NCI-H82 treated with DMSO at 0.1 percent for 48 hours (cell line): Measurements from ENCODE around the gene CSNK2A2.

Experiments
- DNase-seq: peaks from one replicate; lab custom pipeline; 2025; ENCODE audit not compliant: unreplicated experiment; lab: John Stamatoyannopoulos, UW

CSNK2A2 gene

DNA sequence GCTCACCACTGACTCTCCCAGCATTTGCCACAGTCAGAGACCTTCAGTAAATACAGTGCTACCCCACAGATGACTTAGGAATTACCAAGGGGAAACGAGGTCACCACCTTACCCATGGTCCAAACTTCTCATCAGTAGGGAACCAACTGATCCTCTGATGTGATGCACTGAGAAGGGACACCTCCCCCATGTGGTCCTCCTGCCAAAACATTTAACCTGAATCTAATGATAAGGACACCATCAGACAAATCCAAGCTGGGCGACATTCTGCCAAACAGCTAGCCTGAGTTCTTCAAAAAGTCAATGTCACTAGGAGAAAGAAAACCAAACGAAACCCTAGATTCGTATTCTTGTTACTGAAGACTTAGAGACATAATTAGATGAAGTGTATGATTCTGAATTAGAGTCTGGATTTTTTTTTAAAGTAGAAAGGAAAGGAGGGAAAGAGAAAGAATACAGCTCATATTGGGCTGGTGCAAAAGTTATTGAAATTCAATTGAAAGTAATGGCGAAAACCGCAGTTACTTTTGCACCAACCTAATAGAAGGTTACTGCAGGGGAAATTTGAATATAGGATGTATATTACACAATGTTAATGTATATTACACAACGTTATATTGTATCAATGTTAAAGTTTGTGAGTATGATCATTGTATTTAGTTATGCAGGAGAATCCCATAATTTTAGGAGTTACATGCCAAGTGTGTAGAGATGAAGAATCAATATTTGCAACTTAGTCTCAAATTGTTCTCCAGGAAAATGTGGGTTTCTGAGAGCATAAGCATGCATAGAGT is 2.3 kb upstream of the CSNK2A2 start:
- no peak for DNase-seq

GRCh38 chr16:58198803-58199411 is 1.0 kb upstream of the CSNK2A2 start:
- no peak for DNase-seq

- no peak for DNase-seq
These were observed 443 bp downstream of the CSNK2A2 start for GRCh38 chr16:58197314-58198012.

GRCh38 chr16:58196898-58197313 is 1.0 kb downstream of the CSNK2A2 start:
- no peak for DNase-seq

DNA sequence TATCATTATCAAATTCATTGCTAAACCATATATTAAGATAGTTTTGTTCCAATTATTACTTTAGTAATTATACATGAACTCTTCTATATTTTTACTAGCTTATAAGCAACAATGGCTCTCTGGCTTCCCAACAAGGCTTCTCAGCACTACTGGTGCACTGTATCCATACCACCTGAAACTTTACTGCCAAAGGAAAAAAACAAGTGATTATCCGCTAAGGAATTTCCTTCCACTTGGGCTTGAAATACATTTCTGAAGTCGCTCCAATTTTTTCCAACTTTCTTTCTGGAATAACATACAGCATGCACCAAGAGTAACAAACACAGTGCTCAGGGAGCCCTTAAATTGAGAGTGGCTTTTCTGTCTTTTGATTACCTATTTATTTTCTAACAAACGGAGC is 2.1 kb downstream of the CSNK2A2 start:
- DNase-seq: no peak

GRCh38 chr16:58195344-58195743 is 2.6 kb downstream of the CSNK2A2 start:
- no peak for DNase-seq

GRCh38 chr16:58194790-58195189 is 3.1 kb downstream of the CSNK2A2 start:
- no peak for DNase-seq

GRCh38 chr16:58187665-58188421 is 10.1 kb downstream of the CSNK2A2 start:
- DNase-seq: no peak

GRCh38 chr16:58187092-58187491 is 10.8 kb downstream of the CSNK2A2 start:
- DNase-seq: no peak

DNA sequence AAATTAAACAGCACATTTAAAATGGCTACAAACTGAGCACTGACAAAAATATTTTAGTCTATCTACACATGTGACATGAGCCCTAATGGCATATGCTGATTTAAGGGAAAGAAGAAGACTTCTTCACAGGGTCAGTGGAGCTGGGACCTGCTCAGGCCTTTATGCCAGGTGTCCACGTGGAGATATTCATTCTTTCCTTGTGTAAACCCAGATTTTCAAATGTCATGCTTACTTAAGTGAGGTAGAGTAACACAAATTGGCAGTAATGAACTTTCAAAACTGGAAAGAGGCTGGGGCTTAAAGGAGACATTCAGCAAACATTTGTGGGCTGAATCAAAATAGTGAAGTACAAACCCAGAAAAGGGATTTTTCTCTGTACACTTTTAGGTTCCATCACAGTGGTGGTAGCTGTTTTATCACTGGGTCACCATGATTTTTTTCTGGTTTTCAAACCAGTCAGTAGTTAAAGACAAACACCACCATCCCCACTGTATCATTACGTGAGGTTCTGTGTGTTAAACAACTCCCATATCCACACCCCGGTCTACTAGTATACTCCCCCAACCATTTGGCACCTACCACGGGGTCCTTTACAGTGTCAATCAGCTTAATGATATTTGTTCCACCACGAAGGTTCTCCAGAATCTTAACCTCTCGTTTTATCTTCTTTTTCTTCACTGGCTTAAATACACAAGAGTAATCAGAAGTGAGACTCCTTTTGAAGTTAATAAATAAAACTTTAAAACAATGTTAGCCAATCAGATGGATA is 11.5 kb downstream of the CSNK2A2 start:
- DNase-seq: no peak

- DNase-seq: no peak
These were observed 20.6 kb downstream of the CSNK2A2 start for GRCh38 chr16:58177353-58177710.

DNA sequence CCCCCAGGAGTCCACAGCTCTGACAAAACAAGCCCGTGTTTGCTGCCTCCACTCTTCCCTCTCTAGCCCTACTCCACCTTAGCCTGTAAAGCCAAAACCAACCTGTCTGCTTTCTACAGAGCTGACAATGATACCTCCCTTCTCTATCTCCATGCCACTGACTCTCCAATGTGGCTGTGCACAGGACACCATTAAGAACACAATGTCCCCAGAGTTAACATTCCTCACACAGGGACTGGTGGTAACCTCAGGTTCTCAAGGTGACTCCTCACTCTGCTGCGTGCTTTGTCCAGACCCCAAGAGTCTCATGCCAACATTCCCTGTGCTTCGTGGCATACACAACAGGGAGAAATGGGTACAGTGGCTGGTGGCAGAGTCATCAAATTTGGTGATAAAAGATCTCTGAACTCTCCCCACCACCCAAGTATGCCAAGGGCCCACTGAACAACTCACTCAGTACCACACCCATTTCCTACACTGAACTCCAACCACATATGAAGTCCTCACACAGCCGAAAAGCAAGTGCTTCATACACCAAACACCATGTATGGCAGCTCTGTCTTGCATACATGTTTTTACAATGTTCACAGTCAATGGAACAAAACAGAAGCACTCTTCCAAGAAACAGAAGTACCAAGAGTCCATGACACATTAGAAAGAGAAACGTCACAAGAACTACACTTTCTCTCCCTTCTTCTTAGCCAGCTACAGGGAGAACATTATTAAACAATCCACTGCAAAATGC is 21.1 kb downstream of the CSNK2A2 start:
- DNase-seq: no peak

DNA sequence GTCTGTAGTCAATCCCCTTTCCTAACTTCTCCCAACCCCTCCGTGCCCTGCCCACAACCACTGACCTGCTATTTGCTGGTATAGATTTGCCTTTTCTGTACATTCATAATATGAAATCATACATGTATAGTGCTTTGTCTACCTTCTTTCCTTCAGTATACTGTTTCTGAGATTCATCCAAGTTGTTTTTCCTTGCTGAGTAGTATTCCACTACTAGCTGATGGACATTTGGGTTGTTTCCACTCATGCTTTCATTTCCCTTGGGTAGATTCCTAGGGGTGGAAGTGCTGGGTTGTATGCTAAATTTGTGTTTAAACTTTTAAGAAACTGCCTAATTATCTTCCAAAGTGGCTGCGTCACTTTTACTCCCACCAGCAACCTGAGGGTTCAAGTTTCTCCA is 27.7 kb downstream of the CSNK2A2 start:
- DNase-seq: no peak

DNA sequence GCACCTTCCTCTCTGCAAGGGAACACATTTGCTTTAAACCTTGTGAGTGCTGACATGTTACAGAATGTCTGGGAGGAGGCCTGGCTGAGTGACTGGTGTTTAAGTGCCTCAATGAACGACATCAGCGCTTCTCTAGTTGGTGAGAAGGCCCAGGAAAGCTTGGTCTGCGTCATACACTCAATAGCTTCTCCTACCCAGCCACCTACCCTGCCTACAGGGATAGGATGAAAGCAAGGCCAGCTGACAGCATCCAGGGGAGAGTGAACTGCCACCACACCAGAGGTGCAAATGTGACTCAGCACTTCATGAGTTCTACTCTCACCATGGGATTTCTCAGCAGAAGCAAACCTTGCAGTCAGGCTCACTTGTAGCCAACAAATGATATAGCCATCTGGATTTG is 37.1 kb downstream of the CSNK2A2 start:
- DNase-seq: no peak

DNA sequence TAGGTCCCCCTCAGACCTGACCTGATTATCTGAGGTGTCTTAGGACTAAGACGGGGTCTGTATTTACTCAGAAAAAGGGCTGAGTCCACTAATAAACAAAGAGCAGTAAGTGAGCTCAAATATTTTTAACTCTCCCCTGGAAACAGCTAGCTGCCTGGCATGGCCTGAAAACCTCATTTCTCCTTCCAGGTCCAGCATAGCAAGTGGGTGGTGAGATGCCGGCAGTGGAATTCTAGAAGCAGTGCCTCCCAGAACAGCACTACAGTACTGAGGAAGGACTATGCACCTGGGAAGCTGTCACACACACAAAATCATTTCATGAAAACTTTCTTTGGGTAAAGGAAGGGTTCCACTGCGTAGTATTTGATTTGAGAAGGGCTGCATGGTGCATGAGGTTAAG is 39.2 kb downstream of the CSNK2A2 start:
- DNase-seq: no peak

DNA sequence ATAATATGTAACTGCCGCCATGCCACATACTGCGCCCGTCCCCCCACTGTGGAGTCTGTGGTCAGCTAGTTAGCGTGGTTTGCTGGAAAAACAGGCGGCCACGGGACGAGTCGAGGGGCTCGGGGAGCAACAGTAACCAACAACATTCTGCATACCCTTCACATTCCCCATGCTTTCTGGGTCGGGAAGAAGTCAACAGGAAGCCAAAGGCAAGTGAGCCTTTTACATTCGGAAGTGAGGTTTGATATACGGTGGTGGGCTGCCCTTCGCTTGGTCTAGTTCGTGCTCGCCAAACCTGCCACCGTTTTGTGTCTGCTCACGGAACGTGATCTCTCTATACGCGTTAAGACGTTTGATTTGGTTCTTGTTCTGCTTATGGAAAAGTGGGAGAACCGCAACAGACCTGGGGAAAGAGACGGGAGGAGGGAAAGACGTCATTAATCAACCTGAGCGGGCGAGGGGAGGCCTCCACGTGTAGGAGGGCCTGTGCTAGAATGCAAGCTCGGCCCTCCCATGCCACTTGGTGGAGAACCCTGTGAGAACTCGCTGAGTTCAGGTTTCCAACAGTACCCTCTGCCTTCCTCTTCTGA is 39.9 kb downstream of the CSNK2A2 start:
- DNase-seq: no peak

- DNase-seq: no peak
These were observed 40.7 kb downstream of the CSNK2A2 start for GRCh38 chr16:58157239-58157638.

- no peak for DNase-seq
These were observed 42.1 kb downstream of the CSNK2A2 start for GRCh38 chr16:58155839-58156238.

DNA sequence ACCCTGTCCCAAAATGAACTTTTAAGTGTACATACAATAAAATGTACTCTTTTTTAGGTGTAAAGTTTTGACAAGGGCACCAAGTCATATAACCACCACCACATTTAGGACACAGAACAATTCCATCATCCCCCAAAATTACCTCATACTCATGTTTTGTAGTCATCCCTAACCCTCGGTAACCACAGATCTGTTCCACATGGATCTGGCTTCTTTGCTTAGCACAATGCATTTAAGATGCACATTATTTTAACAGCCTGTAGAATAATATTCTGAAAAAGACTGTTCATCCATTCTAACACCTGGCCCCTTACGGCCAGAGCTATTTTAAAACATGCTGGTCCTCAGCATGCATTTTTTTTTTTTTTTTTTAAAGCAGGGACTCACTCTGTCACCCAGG is 43.6 kb downstream of the CSNK2A2 start:
- no peak for DNase-seq
